K562 (cell line): ENCODE results near the gene NTRK3. TPM values are rescaled to one million over a fixed set of nuclear protein-coding genes. Genes with fewer than 3 reads are reported as not detected.

Experiments
- CC2D1A ChIP-seq: fragments of 450-650 bp; IDR thresholded peaks from 2 replicates; pipeline ENCODE4 v1.6.1; 2017; ENCODE audit warnings: mild to moderate bottlenecking
- CREB5 ChIP-seq: fragments of 250-450 bp; sonication (Bioruptor Pico); IDR thresholded peaks from 2 replicates; pipeline ENCODE4 v1.5.0; 2020; ENCODE audit warnings: mild to moderate bottlenecking
- E2F3 ChIP-seq: fragments of 250-450 bp; sonication (Bioruptor Pico); IDR thresholded peaks from 2 replicates; pipeline ENCODE4 v1.4.0; 2020; ENCODE audit warnings: mild to moderate bottlenecking
- HNRNPK ChIP-seq: fragments of 200-400 bp; formaldehyde crosslinking; IDR thresholded peaks from one replicate; pipeline ENCODE4 v1.6.1; 2018; ENCODE audit warnings: mild to moderate bottlenecking, low read depth, low read length; ENCODE audit not compliant: poor library complexity, severe bottlenecking
- KLF10 ChIP-seq: fragments of 250-450 bp; sonication (Bioruptor Pico); IDR thresholded peaks from 2 replicates; pipeline ENCODE4 v1.6.1; 2021; ENCODE audit warnings: matching md5 sums
- MLLT1 ChIP-seq, 2 experiments: fragments of 450-650 bp; IDR thresholded peaks; 2 replicates each; pipeline ENCODE4 v1.6.1; 2016
- MLX ChIP-seq, 2 experiments: fragments of 450-650 bp in 1 of 2; sonication (generic) in 1 of 2; formaldehyde crosslinking; conservative IDR thresholded peaks; 2 replicates each; pipeline versions ENCODE4 v1.4.0 to v1.8.1; 2020 to 2022; ENCODE audit warnings: mild to moderate bottlenecking in 1 of 2, missing genetic modification reagents in 1 of 2
- PHB2 ChIP-seq: fragments of 450-650 bp; IDR thresholded peaks from 2 replicates; pipeline ENCODE4 v1.6.1; 2017; ENCODE audit warnings: low read depth
- PTRF ChIP-seq: fragments of 450-650 bp; IDR thresholded peaks from 2 replicates; pipeline ENCODE4 v1.6.1; 2016; ENCODE audit warnings: mild to moderate bottlenecking, missing genetic modification characterization, missing compliant biosample characterization
- ZNF133 ChIP-seq: fragments of 250-450 bp; sonication (Bioruptor Pico); IDR thresholded peaks from 2 replicates; pipeline ENCODE4 v1.4.0; 2020; ENCODE audit warnings: mild to moderate bottlenecking
- ZNF311 ChIP-seq: fragments of 250-450 bp; sonication (Bioruptor Pico); IDR thresholded peaks from 2 replicates; pipeline ENCODE4 v1.4.0; 2020; ENCODE audit warnings: mild to moderate bottlenecking, moderate library complexity
- polyA plus RNA-seq, 8 experiments: library from polyadenylated mRNA; depleted of rRNA in 4 of 8; stranded (reverse) in 5 of 8; unstranded in 3 of 8; fragments of >200 nt; fragmentation: Nextera tagmentation in 2 of 8; fragmentation: Illumina TruSeq in 1 of 8; extraction: Ambion mirVana in 2 of 8; extraction: Trizol in 1 of 8; gene quantifications; 2 replicates each; pipeline versions ENCODE4 v1.2.1 to v1.2.3, GENCODE V29; 2011 to 2014; ENCODE audit warnings: inconsistent platforms in 1 of 8, missing spikeins in 1 of 8
- total RNA-seq, 7 experiments: library from RNA; depleted of rRNA in 6 of 7; stranded (reverse); fragments of >200 nt in 6 of 7; fragmentation: Illumina TruSeq in 2 of 7; extraction: Trizol in 2 of 7; gene quantifications; 2 replicates each; pipeline versions ENCODE4 v1.2.1 to v1.2.3, GENCODE V29; 2011 to 2021; ENCODE audit warnings: low replicate concordance in 1 of 7
- TF ChIP-seq, protein P1 (sequence below): sonication (generic); formaldehyde crosslinking; IDR thresholded peaks from 2 replicates; pipeline ENCODE4 v1.8.1; 2023; ENCODE audit warnings: mild to moderate bottlenecking, missing genetic modification reagents
- TF ChIP-seq, protein P2 (sequence below): fragments of 450-650 bp; IDR thresholded peaks from 2 replicates; pipeline ENCODE4 v1.6.1; 2016; ENCODE audit warnings: missing biosample characterization, missing genetic modification characterization

NTRK3 gene
- total and polyA plus RNA-seq, 9 of the 15 experiments (the other 6 are each of a cell fraction or from before 2014, with no cell fraction given), result 0.11 to 0.13 TPM; not detected in 7

GRCh38 chr15:88221836-88222235, 34.7 kb downstream of the NTRK3 start (continued):
- TF ChIP-seq ZNF311 (CRISPR knock-in tag) (no peak), CC2D1A (no peak), MLLT1 (IDR thresholded peaks at IDR 0.05) (no peak), PTRF (tag) (no peak), PHB2 (no peak), ZNF133 (CRISPR knock-in tag) (no peak), CREB5 (CRISPR knock-in tag) (no peak), HNRNPK (no peak), MLX (CRISPR knock-in tag; conservative IDR thresholded peaks at IDR 0.05) (no peak), KLF10 (CRISPR knock-in tag) (no peak), E2F3 (CRISPR knock-in tag) (no peak)
- TF ChIP-seq, protein P1, sequence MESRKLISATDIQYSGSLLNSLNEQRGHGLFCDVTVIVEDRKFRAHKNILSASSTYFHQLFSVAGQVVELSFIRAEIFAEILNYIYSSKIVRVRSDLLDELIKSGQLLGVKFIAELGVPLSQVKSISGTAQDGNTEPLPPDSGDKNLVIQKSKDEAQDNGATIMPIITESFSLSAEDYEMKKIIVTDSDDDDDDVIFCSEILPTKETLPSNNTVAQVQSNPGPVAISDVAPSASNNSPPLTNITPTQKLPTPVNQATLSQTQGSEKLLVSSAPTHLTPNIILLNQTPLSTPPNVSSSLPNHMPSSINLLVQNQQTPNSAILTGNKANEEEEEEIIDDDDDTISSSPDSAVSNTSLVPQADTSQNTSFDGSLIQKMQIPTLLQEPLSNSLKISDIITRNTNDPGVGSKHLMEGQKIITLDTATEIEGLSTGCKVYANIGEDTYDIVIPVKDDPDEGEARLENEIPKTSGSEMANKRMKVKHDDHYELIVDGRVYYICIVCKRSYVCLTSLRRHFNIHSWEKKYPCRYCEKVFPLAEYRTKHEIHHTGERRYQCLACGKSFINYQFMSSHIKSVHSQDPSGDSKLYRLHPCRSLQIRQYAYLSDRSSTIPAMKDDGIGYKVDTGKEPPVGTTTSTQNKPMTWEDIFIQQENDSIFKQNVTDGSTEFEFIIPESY (CRISPR knock-in tag), result no peak
- TF ChIP-seq, protein P2, sequence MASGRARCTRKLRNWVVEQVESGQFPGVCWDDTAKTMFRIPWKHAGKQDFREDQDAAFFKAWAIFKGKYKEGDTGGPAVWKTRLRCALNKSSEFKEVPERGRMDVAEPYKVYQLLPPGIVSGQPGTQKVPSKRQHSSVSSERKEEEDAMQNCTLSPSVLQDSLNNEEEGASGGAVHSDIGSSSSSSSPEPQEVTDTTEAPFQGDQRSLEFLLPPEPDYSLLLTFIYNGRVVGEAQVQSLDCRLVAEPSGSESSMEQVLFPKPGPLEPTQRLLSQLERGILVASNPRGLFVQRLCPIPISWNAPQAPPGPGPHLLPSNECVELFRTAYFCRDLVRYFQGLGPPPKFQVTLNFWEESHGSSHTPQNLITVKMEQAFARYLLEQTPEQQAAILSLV (tag), result no peak
